Erythroblast (primary cell): Measurements from ENCODE around the gene STT3B.
A peak's percentile ranks its signal among the peaks of the same experiment; 100 is the strongest.

Source experiments
- DNase-seq, 2 experiments: peaks; one replicate each; lab custom pipeline; 2025; lab: John Stamatoyannopoulos, UW
- GATA1 ChIP-seq: IDR thresholded peaks from 2 replicates; pipeline ENCODE4 v1.6.1; 2011; ENCODE audit warnings: low read depth, mild to moderate bottlenecking, control low read depth, low read length, moderate library complexity
- POLR2A ChIP-seq: IDR thresholded peaks from 2 replicates; pipeline ENCODE4 v1.6.1; 2011; ENCODE audit warnings: mild to moderate bottlenecking, low read length

STT3B gene

GRCh38 chr3:31616711-31617110, 84.0 kb downstream of the STT3B start:
- TF ChIP-seq GATA1 (no peak), POLR2A (no peak)

GRCh38 chr3:31620656-31621055, 87.9 kb downstream of the STT3B start:
- DNase-seq = peak in 1 of 2 experiments; percentile 1

More at GRCh38 chr3:31616711-31617110, 84.0 kb downstream of the STT3B start:
- no peak for DNase-seq

GRCh38 chr3:31621314-31621713, 88.6 kb downstream of the STT3B start:
- TF ChIP-seq POLR2A (no peak), GATA1 (no peak)
- DNase-seq = no peak

More at GRCh38 chr3:31620656-31621055, 87.9 kb downstream of the STT3B start:
- TF ChIP-seq GATA1 (no peak), POLR2A (no peak)

- TF ChIP-seq GATA1 (no peak), POLR2A (no peak)
- DNase-seq = no peak
Observed at GRCh38 chr3:31622636-31623288, 90.0 kb downstream of the STT3B start.

GRCh38 chr3:31624083-31624709, 91.5 kb downstream of the STT3B start:
- no peak for TF ChIP-seq POLR2A
- no peak for TF ChIP-seq GATA1
- DNase-seq = no peak

GRCh38 chr3:31625358-31625757, 92.6 kb downstream of the STT3B start:
- no peak for DNase-seq
- TF ChIP-seq GATA1 = no peak
- TF ChIP-seq POLR2A = no peak

GRCh38 chr3:31629054-31629453, 96.3 kb downstream of the STT3B start:
- no peak for DNase-seq
- TF ChIP-seq GATA1 (no peak), POLR2A (no peak)

GRCh38 chr3:31634476-31634875, 101.8 kb downstream of the STT3B start:
- DNase-seq = no peak
- no peak for TF ChIP-seq GATA1
- TF ChIP-seq POLR2A = no peak

- no peak for DNase-seq
- TF ChIP-seq POLR2A (no peak), GATA1 (no peak)
Observed at GRCh38 chr3:31635545-31635944, 102.8 kb downstream of the STT3B start.

GRCh38 chr3:31636049-31636448, 103.3 kb downstream of the STT3B start:
- TF ChIP-seq POLR2A (no peak), GATA1 (no peak)

GRCh38 chr3:31636694-31637442, 104.1 kb downstream of the STT3B start:
- DNase-seq = no peak

More at GRCh38 chr3:31636049-31636448, 103.3 kb downstream of the STT3B start:
- DNase-seq = no peak

GRCh38 chr3:31639828-31640227, 107.1 kb downstream of the STT3B start:
- no peak for DNase-seq
- TF ChIP-seq GATA1 (no peak), POLR2A (no peak)

More at GRCh38 chr3:31636694-31637442, 104.1 kb downstream of the STT3B start:
- TF ChIP-seq POLR2A (no peak), GATA1 (no peak)

- no peak for DNase-seq
- TF ChIP-seq GATA1 (no peak), POLR2A (no peak)
Observed at GRCh38 chr3:31645256-31645655, 112.5 kb downstream of the STT3B start.

- TF ChIP-seq POLR2A (no peak), GATA1 (no peak)
- no peak for DNase-seq
Observed at GRCh38 chr3:31648286-31648968, 115.7 kb downstream of the STT3B start.
